ENCODE data around the gene GRM7. TPM values are rescaled to one million over a fixed set of nuclear protein-coding genes. Genes with fewer than 3 reads are reported as not detected.

GRM7 gene
- total RNA-seq, 1 experiment from 2014 or later, result not detected

GRCh38 chr3:7436542-7436941 lies 575.6 kb downstream of the GRM7 start:
- H3K9me3 ChIP-seq (ENCODE audit: control insufficient read depth in 1 of 2, insufficient read depth in 1 of 2, low read depth in 1 of 2, low read length in 2 of 2), result no peaks in the 10 kb centered on the region
- no peaks in the 10 kb centered on the region for H3K27me3 ChIP-seq (ENCODE audit: insufficient read depth, low read length)
- no peak overlapping the region for H3K9ac ChIP-seq (ENCODE audit: low read length)
- ATAC-seq (no peak), DNase-seq (ENCODE audit: low read depth, low spot score) (no peak)
- TF ChIP-seq ZFX (IDR thresholded peaks at IDR 0.05), result no peak
- BruUV-seq (replicated peaks), result no TSS peak
- no peak overlapping the region for H3K4me3 ChIP-seq (replicated peaks in 1 of 2; ENCODE audit: low read depth in 1 of 2, low read length in 2 of 2)
- no peak overlapping the region for H2AFZ ChIP-seq (ENCODE audit: low read depth, low read length, poor library complexity, severe bottlenecking)
- H3K4me2 ChIP-seq (ENCODE audit: low read length), result no peak overlapping the region
- H3K36me3 ChIP-seq (ENCODE audit: control insufficient read depth in 1 of 2, insufficient read depth in 2 of 2, low read length in 2 of 2), result no peaks in the 10 kb centered on the region
- H4K20me1 ChIP-seq (ENCODE audit: insufficient read depth), result no peaks in the 10 kb centered on the region
- H3K9me2 ChIP-seq (ENCODE audit: insufficient read depth), result no peaks in the 10 kb centered on the region
- ChIA-PET POLR2A (no interaction called here), CTCF (no interaction called here), RAD21 (ENCODE audit: low non-redundant PET in 1 of 2, low total read pairs in 2 of 2, uncharacterized antibody in 2 of 2, unreplicated experiment in 2 of 2) (no interaction called here)
- no peaks in the 10 kb centered on the region for H3K4me1 ChIP-seq (ENCODE audit: control insufficient read depth in 1 of 2, insufficient read depth in 2 of 2, low read length in 2 of 2)
- intact Hi-C loops (cut with micrococcal nuclease), result no loop called here
- no peaks in the 10 kb centered on the region for H3K79me2 ChIP-seq (ENCODE audit: insufficient read depth, low read length)
- no peak overlapping the region for H3K27ac ChIP-seq (ENCODE audit: low read depth, low read length)

DNA sequence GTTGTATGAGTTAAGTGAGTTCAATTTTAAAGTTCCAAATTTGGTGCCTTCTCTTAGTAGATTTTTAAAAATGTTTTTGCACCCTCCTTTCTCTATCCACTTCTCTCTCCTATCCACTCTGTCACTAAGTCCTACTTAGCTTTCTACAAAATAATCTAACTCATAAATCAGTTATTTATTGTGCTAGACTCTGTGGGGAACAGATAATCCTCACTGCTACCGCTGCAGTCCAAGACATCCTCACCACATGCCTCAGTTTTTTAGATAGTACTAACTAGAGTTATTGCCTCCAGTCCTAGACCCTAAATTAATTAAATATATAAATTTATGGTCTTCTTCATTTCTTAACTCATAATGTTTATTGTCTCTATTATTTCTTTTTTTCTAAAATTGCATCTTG lies 576.3 kb downstream of the GRM7 start:
- no peaks in the 10 kb centered on the region for H3K9me2 ChIP-seq (ENCODE audit: insufficient read depth)
- H3K36me3 ChIP-seq (ENCODE audit: control insufficient read depth in 1 of 2, insufficient read depth in 2 of 2, low read length in 2 of 2), result no peaks in the 10 kb centered on the region
- H2AFZ ChIP-seq (ENCODE audit: low read depth, low read length, poor library complexity, severe bottlenecking), result no peak overlapping the region
- intact Hi-C loops (cut with micrococcal nuclease), result no loop called here
- POLR2A ChIA-PET, result no interaction called here
- DNase-seq (ENCODE audit: low read depth, low spot score) (no peak), ATAC-seq (no peak)
- no peaks in the 10 kb centered on the region for H3K4me1 ChIP-seq (ENCODE audit: control insufficient read depth in 1 of 2, insufficient read depth in 2 of 2, low read length in 2 of 2)
- no peaks in the 10 kb centered on the region for H4K20me1 ChIP-seq (ENCODE audit: insufficient read depth)
- no peak overlapping the region for H3K4me3 ChIP-seq (replicated peaks in 1 of 2; ENCODE audit: low read depth in 1 of 2, low read length in 2 of 2)
- no peak overlapping the region for H3K9ac ChIP-seq (ENCODE audit: low read length)
- no peaks in the 10 kb centered on the region for H3K79me2 ChIP-seq (ENCODE audit: insufficient read depth, low read length)
- no peak overlapping the region for H3K27ac ChIP-seq (ENCODE audit: low read depth, low read length)
- CTCF ChIA-PET, result no interaction called here
- BruUV-seq (replicated peaks), result no TSS peak
- RAD21 ChIA-PET (ENCODE audit: low non-redundant PET in 1 of 2, low total read pairs in 2 of 2, uncharacterized antibody in 2 of 2, unreplicated experiment in 2 of 2), result no interaction called here
- no peaks in the 10 kb centered on the region for H3K27me3 ChIP-seq (ENCODE audit: insufficient read depth, low read length)
- H3K4me2 ChIP-seq (ENCODE audit: low read length), result no peak overlapping the region
- no peaks in the 10 kb centered on the region for H3K9me3 ChIP-seq (ENCODE audit: control insufficient read depth in 1 of 2, insufficient read depth in 1 of 2, low read depth in 1 of 2, low read length in 2 of 2)
- TF ChIP-seq EGR1 (IDR thresholded peaks at IDR 0.05; ENCODE audit: low read depth), result no peak
- no peak for TF ChIP-seq ZNF274 (IDR thresholded peaks at IDR 0.05; ENCODE audit: low read depth, low read length)
- TF ChIP-seq POLR2AphosphoS5 (IDR thresholded peaks at IDR 0.05; ENCODE audit: low read depth, low read length), result no peak
- no peak for TF ChIP-seq RAD21 (IDR thresholded peaks at IDR 0.05; ENCODE audit: low read depth)
- TF ChIP-seq, protein P1, sequence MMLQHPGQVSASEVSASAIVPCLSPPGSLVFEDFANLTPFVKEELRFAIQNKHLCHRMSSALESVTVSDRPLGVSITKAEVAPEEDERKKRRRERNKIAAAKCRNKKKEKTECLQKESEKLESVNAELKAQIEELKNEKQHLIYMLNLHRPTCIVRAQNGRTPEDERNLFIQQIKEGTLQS (IDR thresholded peaks at IDR 0.05), result no peak
- no peak for TF ChIP-seq POLR2A (IDR thresholded peaks at IDR 0.05; ENCODE audit: borderline replicate concordance, extremely low read depth, insufficient read depth, insufficient read length)
- no peak for TF ChIP-seq SIN3A (IDR thresholded peaks at IDR 0.05; ENCODE audit: low read depth)
- TF ChIP-seq SRF (IDR thresholded peaks at IDR 0.05; ENCODE audit: low read depth), result no peak
- TF ChIP-seq CEBPB (IDR thresholded peaks at IDR 0.05; ENCODE audit: low read depth), result no peak
- TF ChIP-seq JUND (IDR thresholded peaks at IDR 0.05), result no peak
- no peak for TF ChIP-seq EZH2 (IDR thresholded peaks at IDR 0.05)
- TF ChIP-seq CBX3 (IDR thresholded peaks at IDR 0.05; ENCODE audit: low read depth), result no peak
- no peak for TF ChIP-seq SP1 (IDR thresholded peaks at IDR 0.05; ENCODE audit: low read depth)
- TF ChIP-seq TCF7L2 (IDR thresholded peaks at IDR 0.05; ENCODE audit: borderline replicate concordance, extremely low read depth, insufficient read depth, insufficient read length), result no peak
- no peak for TF ChIP-seq YY1 (IDR thresholded peaks at IDR 0.05; ENCODE audit: extremely low read depth, insufficient replicate concordance, low read depth, low read length)
- TF ChIP-seq, protein P2, sequence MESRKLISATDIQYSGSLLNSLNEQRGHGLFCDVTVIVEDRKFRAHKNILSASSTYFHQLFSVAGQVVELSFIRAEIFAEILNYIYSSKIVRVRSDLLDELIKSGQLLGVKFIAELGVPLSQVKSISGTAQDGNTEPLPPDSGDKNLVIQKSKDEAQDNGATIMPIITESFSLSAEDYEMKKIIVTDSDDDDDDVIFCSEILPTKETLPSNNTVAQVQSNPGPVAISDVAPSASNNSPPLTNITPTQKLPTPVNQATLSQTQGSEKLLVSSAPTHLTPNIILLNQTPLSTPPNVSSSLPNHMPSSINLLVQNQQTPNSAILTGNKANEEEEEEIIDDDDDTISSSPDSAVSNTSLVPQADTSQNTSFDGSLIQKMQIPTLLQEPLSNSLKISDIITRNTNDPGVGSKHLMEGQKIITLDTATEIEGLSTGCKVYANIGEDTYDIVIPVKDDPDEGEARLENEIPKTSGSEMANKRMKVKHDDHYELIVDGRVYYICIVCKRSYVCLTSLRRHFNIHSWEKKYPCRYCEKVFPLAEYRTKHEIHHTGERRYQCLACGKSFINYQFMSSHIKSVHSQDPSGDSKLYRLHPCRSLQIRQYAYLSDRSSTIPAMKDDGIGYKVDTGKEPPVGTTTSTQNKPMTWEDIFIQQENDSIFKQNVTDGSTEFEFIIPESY (IDR thresholded peaks at IDR 0.05; ENCODE audit: extremely low read depth, insufficient replicate concordance, low read length), result no peak
